ENCODE data around the gene ISCU. TPM values are rescaled to one million over a fixed set of nuclear protein-coding genes. Genes with fewer than 3 reads are reported as not detected.
A peak's percentile ranks its signal among the peaks of the same experiment; 100 is the strongest.
"Not testable (repeated sequence)": the region's sequence is repeated elsewhere in the genome, so short reads cannot be mapped to it uniquely, and the experiment has no call there.

ISCU gene
- total RNA-seq, 1 donor from 2014 or later: 83.0 TPM

DNA sequence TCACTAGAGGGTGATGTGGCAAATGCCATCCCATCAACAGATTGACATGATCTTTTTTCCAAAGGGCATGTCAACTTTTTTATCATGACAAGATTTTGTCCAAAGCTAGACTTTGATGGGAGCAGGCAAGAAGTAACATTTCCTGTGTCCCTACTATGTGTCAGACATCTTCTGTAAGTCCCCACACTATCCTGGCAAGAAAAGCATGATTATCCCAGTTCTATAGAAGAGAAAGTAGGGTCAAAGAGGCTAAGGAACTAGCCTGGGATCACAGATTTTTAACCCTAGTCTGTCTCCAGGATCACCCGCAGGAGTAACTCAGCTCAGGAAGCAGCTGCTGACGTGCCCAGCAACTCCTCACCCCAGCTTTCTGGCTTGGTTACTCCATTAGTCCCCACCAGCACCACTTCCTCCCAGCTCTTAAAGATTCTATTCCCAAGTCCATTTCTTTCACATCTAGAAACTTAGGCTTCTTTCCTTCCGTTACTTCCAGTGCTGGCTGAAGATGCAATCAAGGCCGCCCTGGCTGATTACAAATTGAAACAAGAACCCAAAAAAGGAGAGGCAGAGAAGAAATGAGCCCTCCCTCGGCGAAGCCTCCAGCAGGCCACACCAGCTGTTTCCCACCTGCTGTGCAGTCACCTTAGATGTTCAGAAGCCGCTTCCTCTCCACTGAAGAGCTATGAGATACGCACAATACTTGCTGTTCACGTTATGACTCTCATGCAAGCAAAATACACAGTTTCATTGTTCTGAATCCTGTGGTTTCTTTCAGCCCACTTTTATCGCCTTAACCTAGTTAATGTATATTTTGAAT, 6.2 kb downstream of the ISCU start:
- H3K9ac ChIP-seq (ENCODE audit: low read depth in 1 of 3, low read length in 3 of 3): no peak overlapping the region
- no peaks in the 10 kb centered on the region for H3K9me3 ChIP-seq (ENCODE audit: control insufficient read depth in 3 of 3, low read length in 3 of 3)
- H3K36me3 ChIP-seq (ENCODE audit: control insufficient read depth in 3 of 3, insufficient read depth in 3 of 3, low read length in 3 of 3): peaks cover 37 to 57% (median 54%) of the 10 kb centered on the region in 3 donors
- no peak overlapping the region for H3K4me3 ChIP-seq (ENCODE audit: low read length in 3 of 3)
- H3K27ac ChIP-seq (ENCODE audit: low read depth, low read length): no peak overlapping the region
- no peaks in the 10 kb centered on the region for H3K27me3 ChIP-seq (ENCODE audit: control insufficient read depth in 3 of 3, insufficient read depth in 3 of 3, low read length in 3 of 3)
- H3K4me1 ChIP-seq (ENCODE audit: control insufficient read depth in 3 of 3, insufficient read depth in 3 of 3, low read length in 3 of 3): peaks cover 18 to 34% (median 19%) of the 10 kb centered on the region in 3 donors

DNA sequence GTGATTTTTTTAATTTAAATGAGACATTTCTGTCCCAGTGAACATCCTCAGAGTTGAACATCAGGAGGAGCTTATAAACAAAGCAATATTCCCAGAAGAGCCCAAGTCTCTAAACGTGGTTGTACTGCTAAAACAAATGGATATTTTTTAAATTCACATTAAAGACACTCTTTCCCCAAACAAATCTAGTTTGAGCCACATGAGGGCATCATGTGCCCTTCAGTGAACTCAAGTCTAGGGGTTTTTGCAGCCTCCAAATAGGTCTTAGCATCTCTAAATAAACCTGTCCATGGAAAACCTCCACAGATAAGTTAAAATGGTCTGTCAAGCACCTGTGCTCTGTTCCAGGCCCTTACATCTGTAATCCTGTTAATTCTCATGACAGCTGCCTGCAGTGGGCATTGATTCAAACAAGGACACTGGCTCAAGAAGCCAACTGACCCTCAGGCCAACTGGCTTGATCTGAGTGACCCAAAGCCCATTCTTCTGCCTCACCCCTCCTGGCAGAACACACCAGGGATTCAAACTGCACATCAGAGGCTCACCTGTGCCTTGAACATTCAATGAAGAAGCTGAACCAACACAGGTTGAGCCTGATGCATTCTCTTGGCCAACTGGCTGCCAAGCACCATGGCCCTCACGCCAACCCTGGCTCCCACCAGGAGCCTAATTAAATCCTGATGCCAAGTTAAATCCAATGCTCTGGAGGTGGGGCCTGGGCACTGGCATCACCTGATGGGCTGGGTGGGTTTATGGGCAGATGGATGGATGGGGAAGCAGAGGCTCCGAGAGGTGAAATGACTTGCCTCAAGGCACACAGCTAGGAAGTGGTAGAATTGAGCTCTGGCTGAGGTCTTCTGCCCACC, 8.6 kb downstream of the ISCU start:
- Histone ChIP-seq H3K9ac (ENCODE audit: low read depth in 1 of 3, low read length in 3 of 3) (no peak overlapping the region), H3K9me3 (ENCODE audit: control insufficient read depth in 3 of 3, low read length in 3 of 3) (no peaks in the 10 kb centered on the region), H3K36me3 (ENCODE audit: control insufficient read depth in 3 of 3, insufficient read depth in 3 of 3, low read length in 3 of 3) (peaks cover 34 to 37% (median 37%) of the 10 kb centered on the region in 3 donors), H3K27ac (ENCODE audit: low read depth, low read length) (no peak overlapping the region), H3K4me3 (ENCODE audit: low read length in 3 of 3) (no peak overlapping the region), H3K4me1 (ENCODE audit: control insufficient read depth in 3 of 3, insufficient read depth in 3 of 3, low read length in 3 of 3) (peaks cover 4 to 14% (median 6%) of the 10 kb centered on the region in 3 donors), H3K27me3 (ENCODE audit: control insufficient read depth in 3 of 3, insufficient read depth in 3 of 3, low read length in 3 of 3) (no peaks in the 10 kb centered on the region)

DNA sequence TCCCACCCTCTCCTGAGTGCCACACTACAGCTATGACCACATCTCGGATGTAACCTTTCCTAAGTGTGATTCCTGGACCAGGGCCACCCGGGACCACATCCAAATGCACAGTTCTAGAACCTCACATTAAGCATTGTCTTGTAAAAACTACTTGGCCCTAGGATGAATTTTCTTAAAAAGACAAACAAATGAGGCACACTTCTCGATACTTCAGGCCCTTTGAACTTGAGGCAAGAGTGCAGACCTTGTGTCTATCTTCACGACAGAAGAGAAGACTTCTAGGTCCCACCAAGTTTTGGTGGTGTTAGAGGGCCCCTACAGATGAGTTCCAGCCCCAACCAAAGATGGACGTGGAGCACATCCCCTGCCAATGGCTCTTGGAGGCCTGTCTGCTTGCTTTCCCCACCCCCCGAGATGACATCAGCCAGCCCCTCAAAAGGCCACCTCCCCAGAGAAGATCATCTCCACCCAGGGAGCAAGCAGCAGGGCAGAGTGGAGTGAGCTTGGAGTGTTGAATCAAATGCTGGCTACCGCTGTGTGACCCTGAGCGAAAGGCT, 9.3 kb downstream of the ISCU start:
- Histone ChIP-seq H3K4me3 (ENCODE audit: low read length in 3 of 3) (no peak overlapping the region), H3K9me3 (ENCODE audit: control insufficient read depth in 3 of 3, low read length in 3 of 3) (no peaks in the 10 kb centered on the region), H3K27ac (ENCODE audit: low read depth, low read length) (no peak overlapping the region), H3K4me1 (ENCODE audit: control insufficient read depth in 3 of 3, insufficient read depth in 3 of 3, low read length in 3 of 3) (peaks cover 0 to 7% (median 4%) of the 10 kb centered on the region in 3 donors), H3K36me3 (ENCODE audit: control insufficient read depth in 3 of 3, insufficient read depth in 3 of 3, low read length in 3 of 3) (peaks cover 29 to 30% (median 30%) of the 10 kb centered on the region in 3 donors), H3K9ac (ENCODE audit: low read depth in 1 of 3, low read length in 3 of 3) (no peak overlapping the region), H3K27me3 (ENCODE audit: control insufficient read depth in 3 of 3, insufficient read depth in 3 of 3, low read length in 3 of 3) (no peaks in the 10 kb centered on the region)

DNA sequence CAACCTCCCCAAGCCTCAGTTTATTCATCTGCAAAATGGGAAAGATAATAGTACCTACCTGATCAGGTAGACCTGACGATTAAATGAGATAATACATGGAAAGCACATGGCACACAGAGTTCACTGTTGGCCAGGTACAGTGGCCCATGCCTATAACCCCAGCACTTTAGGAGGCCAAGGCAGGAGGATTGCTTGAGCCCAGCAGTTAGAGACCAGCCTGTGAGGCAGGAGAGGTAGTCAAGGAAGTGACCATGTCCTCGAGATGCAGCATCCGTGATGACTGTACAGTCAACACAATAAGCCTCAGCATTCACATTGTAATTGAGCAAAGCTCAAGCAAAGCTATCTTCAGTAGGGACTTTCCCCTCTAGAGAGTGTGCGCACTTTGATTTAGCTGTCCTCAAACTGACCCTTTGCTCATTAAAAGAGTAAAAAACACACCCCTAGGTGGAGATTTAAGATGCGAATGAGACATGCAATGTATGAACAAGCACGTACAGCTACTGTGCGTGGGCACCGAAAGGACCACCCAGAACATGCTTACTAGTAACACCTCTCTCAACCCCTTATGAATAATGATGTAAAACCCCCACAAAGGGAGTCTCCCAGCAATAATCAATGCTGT, 9.9 kb downstream of the ISCU start:
- H3K4me1 ChIP-seq (ENCODE audit: control insufficient read depth in 3 of 3, insufficient read depth in 3 of 3, low read length in 3 of 3): peaks cover 0 to 4% (median under 1%) of the 10 kb centered on the region in 3 donors
- H3K9me3 ChIP-seq (ENCODE audit: control insufficient read depth in 3 of 3, low read length in 3 of 3): no peaks in the 10 kb centered on the region
- H3K4me3 ChIP-seq (ENCODE audit: low read length in 3 of 3): no peak overlapping the region
- H3K36me3 ChIP-seq (ENCODE audit: control insufficient read depth in 3 of 3, insufficient read depth in 3 of 3, low read length in 3 of 3): peaks cover 24% of the 10 kb centered on the region in 3 donors
- H3K27me3 ChIP-seq (ENCODE audit: control insufficient read depth in 3 of 3, insufficient read depth in 3 of 3, low read length in 3 of 3): no peaks in the 10 kb centered on the region
- H3K27ac ChIP-seq (ENCODE audit: low read depth, low read length): no peak overlapping the region
- H3K9ac ChIP-seq (ENCODE audit: low read depth in 1 of 3, low read length in 3 of 3): no peak overlapping the region

DNA sequence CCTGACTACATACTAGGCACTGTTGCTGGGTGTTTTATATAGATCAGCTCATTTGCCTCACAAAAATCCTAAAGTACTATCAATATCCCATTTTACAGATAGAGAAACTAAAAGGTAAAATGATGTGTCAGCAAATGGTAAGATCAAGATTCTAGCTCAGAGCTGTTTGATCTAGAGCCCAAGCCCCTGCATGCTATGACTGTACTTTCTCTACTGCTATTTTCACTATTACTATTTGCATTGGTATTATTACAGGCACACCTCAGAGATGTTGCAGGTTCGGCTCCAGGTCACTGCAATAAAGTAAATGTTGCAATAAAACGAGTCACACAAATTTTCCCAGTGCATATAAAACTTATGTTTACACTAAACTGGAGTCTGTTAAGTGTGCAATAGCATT, 10.9 kb downstream of the ISCU start:
- H3K36me3 ChIP-seq (ENCODE audit: control insufficient read depth in 3 of 3, insufficient read depth in 3 of 3, low read length in 3 of 3): peaks cover 13 to 14% (median 14%) of the 10 kb centered on the region in 3 donors
- no peak overlapping the region for H3K9ac ChIP-seq (ENCODE audit: low read depth in 1 of 3, low read length in 3 of 3)
- peaks cover 0 to 4% (median 0%) of the 10 kb centered on the region in 3 donors for H3K4me1 ChIP-seq (ENCODE audit: control insufficient read depth in 3 of 3, insufficient read depth in 3 of 3, low read length in 3 of 3)
- no peaks in the 10 kb centered on the region for H3K9me3 ChIP-seq (ENCODE audit: control insufficient read depth in 3 of 3, low read length in 3 of 3)
- H3K4me3 ChIP-seq (ENCODE audit: low read length in 3 of 3): no peak overlapping the region
- no peak overlapping the region for H3K27ac ChIP-seq (ENCODE audit: low read depth, low read length)
- H3K27me3 ChIP-seq (ENCODE audit: control insufficient read depth in 3 of 3, insufficient read depth in 3 of 3, low read length in 3 of 3): no peaks in the 10 kb centered on the region

DNA sequence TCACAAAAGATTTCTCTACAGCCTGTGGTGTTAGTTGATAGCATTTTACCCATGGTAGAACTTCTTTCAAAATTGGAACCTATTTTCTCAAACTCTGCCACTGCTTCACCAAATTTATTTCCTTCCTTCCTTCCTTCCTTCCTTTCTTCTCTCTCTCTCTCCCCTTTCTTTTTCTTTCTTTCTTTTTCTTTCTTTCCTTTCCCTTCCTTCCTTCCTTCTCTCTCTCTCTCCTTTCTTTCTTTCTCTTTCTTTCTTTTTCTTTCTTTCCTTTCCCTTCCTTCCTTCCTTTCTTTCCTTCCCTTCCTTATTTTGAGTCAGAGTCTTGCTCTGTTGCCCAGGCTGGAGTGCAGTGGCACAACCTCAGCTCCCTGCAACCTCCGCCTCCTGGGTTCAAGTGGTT, 11.9 kb downstream of the ISCU start:
- not testable (repeated sequence) for H3K9me3 ChIP-seq (ENCODE audit: control insufficient read depth in 3 of 3, low read length in 3 of 3); H3K4me1 ChIP-seq (ENCODE audit: control insufficient read depth in 3 of 3, insufficient read depth in 3 of 3, low read length in 3 of 3); H3K36me3 ChIP-seq (ENCODE audit: control insufficient read depth in 3 of 3, insufficient read depth in 3 of 3, low read length in 3 of 3); H3K4me3 ChIP-seq (ENCODE audit: low read length in 3 of 3); H3K9ac ChIP-seq (ENCODE audit: low read depth in 1 of 3, low read length in 3 of 3); H3K27me3 ChIP-seq (ENCODE audit: control insufficient read depth in 3 of 3, insufficient read depth in 3 of 3, low read length in 3 of 3); H3K27ac ChIP-seq (ENCODE audit: low read depth, low read length)

DNA sequence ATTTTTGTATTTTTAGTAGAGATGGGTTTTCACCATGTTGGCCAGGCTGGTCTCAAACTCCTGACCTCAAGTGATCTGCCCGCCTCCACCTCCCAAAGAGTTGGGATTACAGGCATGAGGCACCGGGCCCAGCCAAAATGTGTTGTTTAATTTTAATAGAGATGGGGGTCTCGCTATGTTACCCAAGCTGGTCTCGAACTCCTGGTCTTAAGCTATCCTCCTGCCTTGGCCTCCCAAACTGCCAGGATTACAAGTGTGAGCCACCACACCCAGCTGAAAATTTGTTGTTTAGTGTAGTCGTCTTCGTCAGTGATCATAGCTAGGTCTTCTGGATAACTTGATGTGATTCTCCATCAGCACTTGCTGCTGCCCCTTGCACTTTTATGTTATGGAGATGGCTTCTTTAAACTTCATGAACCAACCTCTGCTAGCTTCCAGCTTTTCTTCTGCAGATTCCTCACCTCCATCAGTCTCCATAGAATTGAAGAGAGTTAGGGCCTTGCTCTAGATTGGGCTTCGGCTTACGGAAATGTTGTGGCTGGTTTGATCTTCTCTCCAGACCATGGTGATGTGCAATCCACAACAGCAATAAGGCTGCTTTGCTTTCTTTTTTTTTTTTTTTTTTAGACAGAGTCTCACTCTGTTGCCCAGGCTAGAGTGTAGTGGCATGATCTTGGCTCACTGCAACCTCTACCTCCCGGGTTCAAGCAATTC, 13.0 kb downstream of the ISCU start:
- Histone ChIP-seq H3K4me1 (ENCODE audit: control insufficient read depth in 3 of 3, insufficient read depth in 3 of 3, low read length in 3 of 3) (peaks cover 0 to 4% (median 0%) of the 10 kb centered on the region in 3 donors), H3K4me3 (ENCODE audit: low read length in 3 of 3) (no peak overlapping the region), H3K27ac (ENCODE audit: low read depth, low read length) (no peak overlapping the region), H3K27me3 (ENCODE audit: control insufficient read depth in 3 of 3, insufficient read depth in 3 of 3, low read length in 3 of 3) (no peaks in the 10 kb centered on the region), H3K36me3 (ENCODE audit: control insufficient read depth in 3 of 3, insufficient read depth in 3 of 3, low read length in 3 of 3) (no peaks in the 10 kb centered on the region), H3K9me3 (ENCODE audit: control insufficient read depth in 3 of 3, low read length in 3 of 3) (no peaks in the 10 kb centered on the region), H3K9ac (ENCODE audit: low read depth in 1 of 3, low read length in 3 of 3) (no peak overlapping the region)

DNA sequence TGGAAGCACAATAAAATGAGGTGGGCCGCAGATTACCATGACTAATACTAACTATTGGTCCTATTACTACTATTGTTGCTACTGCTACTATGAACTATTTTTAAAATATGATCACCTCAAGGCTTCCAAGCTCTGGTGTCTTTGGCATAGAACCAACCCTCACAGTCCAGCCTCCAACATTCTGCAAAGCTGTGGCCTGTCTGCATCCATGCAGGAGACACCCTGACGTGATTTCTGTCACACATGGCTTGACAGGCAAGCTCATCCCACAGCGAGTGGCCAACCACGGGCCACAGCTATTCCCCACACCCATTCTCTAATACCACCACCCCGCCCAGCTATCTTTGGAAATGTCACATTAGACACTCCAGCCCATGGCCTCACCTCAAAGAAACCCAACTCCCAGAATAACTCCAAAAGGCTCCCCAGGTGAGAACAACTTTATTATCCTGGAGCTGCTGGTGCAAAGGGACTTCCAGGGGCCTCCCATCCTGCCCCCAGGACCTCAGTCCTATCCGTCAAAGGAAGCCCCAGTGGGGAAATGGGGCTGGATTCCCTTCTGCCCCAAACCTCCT, 14.4 kb downstream of the ISCU start:
- Histone ChIP-seq H3K9ac (ENCODE audit: low read depth in 1 of 3, low read length in 3 of 3) (peak overlapping the region in 1 of 3 donors; percentile 33), H3K27ac (ENCODE audit: low read depth, low read length) (no peak overlapping the region), H3K9me3 (ENCODE audit: control insufficient read depth in 3 of 3, low read length in 3 of 3) (no peaks in the 10 kb centered on the region), H3K36me3 (ENCODE audit: control insufficient read depth in 3 of 3, insufficient read depth in 3 of 3, low read length in 3 of 3) (no peaks in the 10 kb centered on the region), H3K4me1 (ENCODE audit: control insufficient read depth in 3 of 3, insufficient read depth in 3 of 3, low read length in 3 of 3) (peaks cover 0 to 4% (median 0%) of the 10 kb centered on the region in 3 donors), H3K4me3 (ENCODE audit: low read length in 3 of 3) (no peak overlapping the region), H3K27me3 (ENCODE audit: control insufficient read depth in 3 of 3, insufficient read depth in 3 of 3, low read length in 3 of 3) (no peaks in the 10 kb centered on the region)

DNA sequence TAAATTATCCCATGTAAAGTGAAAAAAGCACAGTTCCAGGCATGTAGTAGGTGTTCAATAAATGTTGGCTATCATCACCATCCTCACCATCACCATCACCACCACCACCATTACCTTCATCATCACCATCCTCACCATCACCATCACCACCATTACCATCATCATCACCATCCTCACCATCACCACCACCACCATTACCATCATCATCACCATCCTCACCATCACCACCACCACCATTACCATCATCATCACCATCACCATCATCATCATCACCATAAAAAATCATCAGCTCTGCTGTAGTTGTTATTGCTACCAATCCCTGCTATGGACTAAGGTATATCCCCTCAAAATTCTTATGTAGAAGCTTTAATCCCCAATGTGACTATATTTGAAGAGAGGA, 15.1 kb downstream of the ISCU start:
- H3K27ac ChIP-seq (ENCODE audit: low read depth, low read length): no peak overlapping the region
- H3K4me3 ChIP-seq (ENCODE audit: low read length in 3 of 3): no peak overlapping the region
- peaks cover 0 to 4% (median 0%) of the 10 kb centered on the region in 3 donors for H3K4me1 ChIP-seq (ENCODE audit: control insufficient read depth in 3 of 3, insufficient read depth in 3 of 3, low read length in 3 of 3)
- H3K27me3 ChIP-seq (ENCODE audit: control insufficient read depth in 3 of 3, insufficient read depth in 3 of 3, low read length in 3 of 3): no peaks in the 10 kb centered on the region
- no peak overlapping the region for H3K9ac ChIP-seq (ENCODE audit: low read depth in 1 of 3, low read length in 3 of 3)
- H3K9me3 ChIP-seq (ENCODE audit: control insufficient read depth in 3 of 3, low read length in 3 of 3): no peaks in the 10 kb centered on the region
- H3K36me3 ChIP-seq (ENCODE audit: control insufficient read depth in 3 of 3, insufficient read depth in 3 of 3, low read length in 3 of 3): no peaks in the 10 kb centered on the region
